Esophagus muscularis mucosa (tissue), 3 donors: ENCODE measurements around the gene SHLD2.

ENCODE experiments used
- CTCF ChIP-seq, 3 experiments: fragments of 200-600 bp in 2 of 3; fragments of 450-650 bp in 1 of 3; sonication (generic) in 2 of 3; IDR thresholded peaks; one replicate each; pipeline ENCODE4 v1.5.1; 2017 to 2019; ENCODE audit warnings: antibody characterized with exemption in 3 of 3, mild to moderate bottlenecking in 2 of 3, moderate library complexity in 1 of 3
- POLR2AphosphoS5 ChIP-seq, 2 donors: sonication (generic); formaldehyde crosslinking; IDR thresholded peaks; one replicate each; pipeline ENCODE4 v1.6.1; 2017; ENCODE audit warnings: antibody characterized with exemption in 2 of 2

- no peak for TF ChIP-seq CTCF (IDR thresholded peaks at IDR 0.05)
- TF ChIP-seq POLR2AphosphoS5 (IDR thresholded peaks at IDR 0.05) = no peak
Observed at GRCh38 chr10:87085537-87085936, 9.5 kb upstream of the SHLD2 start.
